DMS 273 (cell line): ENCODE measurements around the gene SRGAP2B.
"Not testable (repeated sequence)": the region's sequence is repeated elsewhere in the genome, so short reads cannot be mapped to it uniquely, and the experiment has no call there.

Source experiments
- DNase-seq: peaks from one replicate; lab custom pipeline; 2025; ENCODE audit not compliant: unreplicated experiment; lab: John Stamatoyannopoulos, UW

The SRGAP2B gene

GRCh38 chr1:145047553-145047952, 47.6 kb downstream of the SRGAP2B start:
- DNase-seq = not testable (repeated sequence)

GRCh38 chr1:145045571-145046273, 49.4 kb downstream of the SRGAP2B start:
- not testable (repeated sequence) for DNase-seq

- not testable (repeated sequence) for DNase-seq
These were observed 53.6 kb downstream of the SRGAP2B start for GRCh38 chr1:145041519-145041918.

- DNase-seq = not testable (repeated sequence)
These were observed 59.1 kb downstream of the SRGAP2B start for GRCh38 chr1:145036019-145036418.

- not testable (repeated sequence) for DNase-seq
These were observed 61.6 kb downstream of the SRGAP2B start for GRCh38 chr1:145033523-145033922.

GRCh38 chr1:145027251-145027650, 67.9 kb downstream of the SRGAP2B start:
- not testable (repeated sequence) for DNase-seq

GRCh38 chr1:145025286-145025685, 69.8 kb downstream of the SRGAP2B start:
- not testable (repeated sequence) for DNase-seq

- not testable (repeated sequence) for DNase-seq
These were observed 72.9 kb downstream of the SRGAP2B start for GRCh38 chr1:145022259-145022658.

- not testable (repeated sequence) for DNase-seq
These were observed 73.4 kb downstream of the SRGAP2B start for GRCh38 chr1:145021749-145022148.

- DNase-seq = not testable (repeated sequence)
These were observed 75.4 kb downstream of the SRGAP2B start for GRCh38 chr1:145019709-145020108.

GRCh38 chr1:145017725-145018124, 77.4 kb downstream of the SRGAP2B start:
- DNase-seq = not testable (repeated sequence)

GRCh38 chr1:145016492-145016862, 78.7 kb downstream of the SRGAP2B start:
- not testable (repeated sequence) for DNase-seq

- DNase-seq = not testable (repeated sequence)
These were observed 79.2 kb downstream of the SRGAP2B start for GRCh38 chr1:145015744-145016491.

GRCh38 chr1:145013353-145013752, 81.8 kb downstream of the SRGAP2B start:
- DNase-seq = not testable (repeated sequence)

- not testable (repeated sequence) for DNase-seq
These were observed 83.3 kb downstream of the SRGAP2B start for GRCh38 chr1:145011811-145012210.

GRCh38 chr1:145010580-145010979, 84.5 kb downstream of the SRGAP2B start:
- DNase-seq = not testable (repeated sequence)

GRCh38 chr1:145009928-145010327, 85.2 kb downstream of the SRGAP2B start:
- DNase-seq = not testable (repeated sequence)

- DNase-seq = not testable (repeated sequence)
These were observed 86.7 kb downstream of the SRGAP2B start for GRCh38 chr1:145008388-145008787.

- not testable (repeated sequence) for DNase-seq
These were observed 90.0 kb downstream of the SRGAP2B start for GRCh38 chr1:145005142-145005541.

- DNase-seq = not testable (repeated sequence)
These were observed 93.7 kb downstream of the SRGAP2B start for GRCh38 chr1:145001381-145001780.

GRCh38 chr1:145000743-145001326, 94.3 kb downstream of the SRGAP2B start:
- not testable (repeated sequence) for DNase-seq
